Measurements from ENCODE around the gene TM9SF3. TPM values are rescaled to one million over a fixed set of nuclear protein-coding genes. Genes with fewer than 3 reads are reported as not detected.
A peak's percentile ranks its signal among the peaks of the same experiment; 100 is the strongest.

The TM9SF3 gene
- total RNA-seq, 2 experiments from 2014 or later, result 73.1 to 75.4 TPM

GRCh38 chr10:96513698-96514561, 72.9 kb downstream of the TM9SF3 start, which contains the start of gene TLL2:
Gene TLL2 (minus strand): TSS chr10:96513926. CDS start chr10:96513685, 241 bp downstream.
- no peak within 1 kb of the TSS for H3K27ac Mint-ChIP-seq
- peak within 1 kb of the TSS; percentile 51 for H3K4me3 Mint-ChIP-seq
- ATAC-seq (peak; percentile 83), DNase-seq (peak; percentile 65)
- H3K27me3 Mint-ChIP-seq (ENCODE audit: low read depth), result peaks cover 46% of the 10 kb centered on the region
- peaks cover 21% of the 10 kb centered on the region for H3K4me1 Mint-ChIP-seq (ENCODE audit: low read depth)
- H3K9me3 Mint-ChIP-seq (ENCODE audit: insufficient read depth), result no peaks in the 10 kb centered on the region
- peaks cover 4% of the 10 kb centered on the region for H3K36me3 Mint-ChIP-seq (ENCODE audit: low read depth)
- ChIA-PET CTCF (interaction anchor here (0.7 to 2.7 kb wide), 20 partner anchors 9 to 672 kb away, joined by 3 to 16 read pairs (median 4); no protein-coding TSS in a partner anchor), POLR2A (no interaction called here)

GRCh38 chr10:96513305-96513697, 73.5 kb downstream of the TM9SF3 start:
- DNase-seq (no peak), ATAC-seq (peak; percentile 64)
- Mint-ChIP-seq H3K27me3 (ENCODE audit: low read depth) (peaks cover 50% of the 10 kb centered on the region), H3K4me1 (ENCODE audit: low read depth) (peaks cover 21% of the 10 kb centered on the region), H3K36me3 (ENCODE audit: low read depth) (peaks cover 4% of the 10 kb centered on the region), H3K4me3 (peak overlapping the region; percentile 45), H3K27ac (no peak overlapping the region), H3K9me3 (ENCODE audit: insufficient read depth) (no peaks in the 10 kb centered on the region)
- ChIA-PET POLR2A (no interaction called here), CTCF (interaction anchor here (0.7 to 2.7 kb wide), 19 partner anchors 9 to 671 kb away, joined by 3 to 16 read pairs (median 4); no protein-coding TSS in a partner anchor)

- Mint-ChIP-seq H3K9me3 (ENCODE audit: insufficient read depth) (no peaks in the 10 kb centered on the region), H3K27me3 (ENCODE audit: low read depth) (peaks cover 52% of the 10 kb centered on the region), H3K4me3 (peak overlapping the region; percentile 51), H3K36me3 (ENCODE audit: low read depth) (peaks cover 2% of the 10 kb centered on the region), H3K27ac (no peak overlapping the region), H3K4me1 (ENCODE audit: low read depth) (peaks cover 21% of the 10 kb centered on the region)
- CTCF ChIA-PET, result interaction anchor here (0.8 to 2.7 kb wide), 12 partner anchors 8 to 671 kb away, joined by 3 to 16 read pairs (median 4); no protein-coding TSS in a partner anchor
- POLR2A ChIA-PET, result no interaction called here
- ATAC-seq, result no peak
- DNase-seq, result no peak
These were observed 74.1 kb downstream of the TM9SF3 start for GRCh38 chr10:96512524-96513304.

GRCh38 chr10:96511044-96511945, 75.5 kb downstream of the TM9SF3 start:
- no peak overlapping the region for H3K27ac Mint-ChIP-seq
- ATAC-seq (no peak), DNase-seq (peak; percentile 30)
- peaks cover 21% of the 10 kb centered on the region for H3K4me1 Mint-ChIP-seq (ENCODE audit: low read depth)
- ChIA-PET CTCF (interaction anchor here (0.7 to 1.7 kb wide), 14 partner anchors 9 to 141 kb away, joined by 3 to 5 read pairs (median 3); no protein-coding TSS in a partner anchor), POLR2A (no interaction called here)
- no peaks in the 10 kb centered on the region for H3K9me3 Mint-ChIP-seq (ENCODE audit: insufficient read depth)
- peaks cover under 1% of the 10 kb centered on the region for H3K36me3 Mint-ChIP-seq (ENCODE audit: low read depth)
- no peak overlapping the region for H3K4me3 Mint-ChIP-seq
- peaks cover 48% of the 10 kb centered on the region for H3K27me3 Mint-ChIP-seq (ENCODE audit: low read depth)

GRCh38 chr10:96509017-96509641, 77.7 kb downstream of the TM9SF3 start:
- H3K4me3 Mint-ChIP-seq, result no peak overlapping the region
- no peak overlapping the region for H3K27ac Mint-ChIP-seq
- peaks cover 13% of the 10 kb centered on the region for H3K4me1 Mint-ChIP-seq (ENCODE audit: low read depth)
- H3K36me3 Mint-ChIP-seq (ENCODE audit: low read depth), result no peaks in the 10 kb centered on the region
- peaks cover 36% of the 10 kb centered on the region for H3K27me3 Mint-ChIP-seq (ENCODE audit: low read depth)
- DNase-seq (no peak), ATAC-seq (no peak)
- no peaks in the 10 kb centered on the region for H3K9me3 Mint-ChIP-seq (ENCODE audit: insufficient read depth)
- CTCF ChIA-PET, result no interaction called here
- POLR2A ChIA-PET, result no interaction called here

GRCh38 chr10:96507044-96507443, 79.8 kb downstream of the TM9SF3 start:
- no peak for DNase-seq
- no peak overlapping the region for H3K27ac Mint-ChIP-seq
- ChIA-PET POLR2A (no interaction called here), CTCF (no interaction called here)
- H3K36me3 Mint-ChIP-seq (ENCODE audit: low read depth), result no peaks in the 10 kb centered on the region
- ATAC-seq, result no peak
- no peak overlapping the region for H3K4me3 Mint-ChIP-seq
- H3K4me1 Mint-ChIP-seq (ENCODE audit: low read depth), result peaks cover under 1% of the 10 kb centered on the region
- peaks cover 24% of the 10 kb centered on the region for H3K27me3 Mint-ChIP-seq (ENCODE audit: low read depth)
- H3K9me3 Mint-ChIP-seq (ENCODE audit: insufficient read depth), result no peaks in the 10 kb centered on the region

DNA sequence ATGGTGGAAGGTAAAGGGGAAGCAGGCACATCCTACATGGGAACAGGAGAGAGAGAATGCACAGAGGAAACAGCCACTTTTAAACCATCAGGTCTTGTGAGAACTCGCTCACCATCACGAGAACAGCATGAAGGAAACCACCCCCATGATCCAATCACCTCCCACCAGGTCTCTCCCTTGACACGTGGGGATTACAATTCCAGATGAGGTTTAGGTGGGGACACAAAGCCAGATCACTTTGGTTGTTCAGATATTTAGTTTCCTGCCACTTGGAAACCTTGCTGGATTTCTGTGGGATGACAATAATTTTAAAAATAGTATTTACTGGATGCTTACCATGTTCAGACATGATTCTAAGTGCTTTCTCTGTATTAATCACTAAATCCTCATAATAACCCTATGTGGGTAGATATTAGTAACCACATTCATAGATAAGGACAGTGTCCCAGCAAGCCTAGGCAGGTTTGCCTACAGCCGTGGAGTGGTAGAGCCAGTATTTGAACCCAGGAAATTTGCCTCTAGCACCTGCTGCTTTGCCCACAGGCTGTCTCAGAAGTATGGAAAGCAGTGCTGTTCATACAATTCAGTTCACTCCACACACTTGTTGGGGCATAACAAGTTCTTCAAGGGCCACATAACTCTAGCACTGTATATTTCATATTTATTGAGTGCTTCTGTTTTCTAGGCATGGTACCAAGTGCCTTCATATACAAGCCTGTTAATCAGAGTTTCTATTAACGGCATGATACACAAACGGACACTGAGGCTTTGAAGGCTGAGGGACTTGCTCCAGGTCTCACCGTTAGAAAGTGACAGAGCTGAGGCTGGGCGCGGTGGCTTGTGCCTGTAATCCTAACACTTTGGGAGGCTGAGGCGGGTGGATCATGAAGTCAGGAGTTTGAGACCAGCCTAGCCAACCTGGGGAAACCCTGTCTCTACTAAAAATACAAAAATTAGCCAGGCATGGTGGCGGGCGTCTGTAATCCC, 81.4 kb downstream of the TM9SF3 start:
- Mint-ChIP-seq H3K4me1 (ENCODE audit: low read depth) (no peaks in the 10 kb centered on the region), H3K27me3 (ENCODE audit: low read depth) (peaks cover 14% of the 10 kb centered on the region), H3K9me3 (ENCODE audit: insufficient read depth) (no peaks in the 10 kb centered on the region), H3K27ac (no peak overlapping the region), H3K4me3 (no peak overlapping the region), H3K36me3 (ENCODE audit: low read depth) (no peaks in the 10 kb centered on the region)
- POLR2A ChIA-PET, result no interaction called here
- CTCF ChIA-PET, result no interaction called here
- ATAC-seq (no peak), DNase-seq (no peak)

- DNase-seq, result no peak
- ATAC-seq, result no peak
- CTCF ChIA-PET, result interaction anchor here (0.6 kb wide), 1 partner anchor 8 kb away, joined by 3 read pairs; no protein-coding TSS in a partner anchor
- Mint-ChIP-seq H3K27me3 (ENCODE audit: low read depth) (peaks cover 6% of the 10 kb centered on the region), H3K36me3 (ENCODE audit: low read depth) (no peaks in the 10 kb centered on the region), H3K27ac (no peak overlapping the region), H3K9me3 (ENCODE audit: insufficient read depth) (no peaks in the 10 kb centered on the region), H3K4me3 (no peak overlapping the region), H3K4me1 (ENCODE audit: low read depth) (no peaks in the 10 kb centered on the region)
- POLR2A ChIA-PET, result no interaction called here
These were observed 84.1 kb downstream of the TM9SF3 start for GRCh38 chr10:96502561-96503282.

DNA sequence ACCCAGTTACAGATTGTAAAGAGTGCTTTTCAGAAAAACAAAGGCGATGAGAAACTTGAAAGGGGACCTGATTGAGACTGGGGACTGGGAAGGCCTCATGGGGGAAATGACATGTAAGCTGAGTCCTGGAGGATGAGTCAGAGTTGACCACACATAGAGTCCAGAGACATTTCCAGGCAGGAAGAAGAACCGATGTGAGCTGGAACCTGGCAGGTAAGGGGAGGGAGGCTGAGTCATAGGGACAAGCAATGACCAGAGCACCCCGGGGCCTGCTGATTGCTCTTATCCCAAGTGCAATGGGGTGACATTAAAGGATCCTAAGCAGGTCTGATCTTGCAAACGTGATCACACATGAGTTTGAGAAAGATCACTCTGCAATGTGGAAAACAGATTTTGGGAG, 84.8 kb downstream of the TM9SF3 start:
- H3K4me3 Mint-ChIP-seq, result no peak overlapping the region
- peaks cover 6% of the 10 kb centered on the region for H3K27me3 Mint-ChIP-seq (ENCODE audit: low read depth)
- H3K4me1 Mint-ChIP-seq (ENCODE audit: low read depth), result no peaks in the 10 kb centered on the region
- H3K27ac Mint-ChIP-seq, result no peak overlapping the region
- H3K36me3 Mint-ChIP-seq (ENCODE audit: low read depth), result no peaks in the 10 kb centered on the region
- no peaks in the 10 kb centered on the region for H3K9me3 Mint-ChIP-seq (ENCODE audit: insufficient read depth)
- CTCF ChIA-PET, result interaction anchor here (0.6 to 1.2 kb wide), 3 partner anchors 9 to 12 kb away, joined by 3 to 4 read pairs (median 3); partner anchors contain the start of gene TLL2
- DNase-seq, result no peak
- no peak for ATAC-seq
- POLR2A ChIA-PET, result no interaction called here

GRCh38 chr10:96500519-96500918, 86.3 kb downstream of the TM9SF3 start:
- ChIA-PET POLR2A (no interaction called here), CTCF (interaction anchor here (1.3 kb wide), 1 partner anchor 10 kb away, joined by 3 read pairs; no protein-coding TSS in a partner anchor)
- Mint-ChIP-seq H3K36me3 (ENCODE audit: low read depth) (no peaks in the 10 kb centered on the region), H3K9me3 (ENCODE audit: insufficient read depth) (no peaks in the 10 kb centered on the region), H3K27ac (no peak overlapping the region), H3K4me1 (ENCODE audit: low read depth) (no peaks in the 10 kb centered on the region), H3K4me3 (no peak overlapping the region), H3K27me3 (ENCODE audit: low read depth) (peaks cover 6% of the 10 kb centered on the region)
- DNase-seq, result no peak
- ATAC-seq, result no peak
